ENCODE measurements around the gene APOO.

DNA sequence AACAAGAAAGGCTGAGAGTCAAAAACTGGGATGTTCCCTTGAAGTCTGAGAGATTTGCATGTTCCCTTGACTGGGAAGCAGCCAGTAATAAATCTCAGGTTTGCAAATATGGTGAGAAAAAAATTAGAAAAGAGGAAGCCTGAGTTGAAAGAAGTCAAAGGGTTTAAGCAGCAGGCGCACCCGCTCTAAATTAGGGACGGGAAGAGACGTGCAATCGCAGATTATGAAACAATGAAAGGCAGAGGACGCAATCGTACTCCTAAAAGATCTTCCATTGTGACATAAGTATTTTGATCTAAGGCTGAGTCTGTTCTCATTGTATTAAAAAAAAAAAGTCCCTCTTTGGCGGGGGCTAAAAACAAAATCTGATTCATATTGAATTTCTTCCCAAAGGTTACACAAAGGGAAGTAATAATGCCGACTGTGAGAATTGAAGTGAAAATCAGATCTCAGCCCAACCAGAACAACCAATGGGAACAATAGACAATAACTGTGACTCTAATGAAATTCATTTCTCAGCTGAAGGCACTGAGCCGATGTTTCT is 96.6 kb downstream of the APOO start:
- TF ChIP-seq, protein P1, sequence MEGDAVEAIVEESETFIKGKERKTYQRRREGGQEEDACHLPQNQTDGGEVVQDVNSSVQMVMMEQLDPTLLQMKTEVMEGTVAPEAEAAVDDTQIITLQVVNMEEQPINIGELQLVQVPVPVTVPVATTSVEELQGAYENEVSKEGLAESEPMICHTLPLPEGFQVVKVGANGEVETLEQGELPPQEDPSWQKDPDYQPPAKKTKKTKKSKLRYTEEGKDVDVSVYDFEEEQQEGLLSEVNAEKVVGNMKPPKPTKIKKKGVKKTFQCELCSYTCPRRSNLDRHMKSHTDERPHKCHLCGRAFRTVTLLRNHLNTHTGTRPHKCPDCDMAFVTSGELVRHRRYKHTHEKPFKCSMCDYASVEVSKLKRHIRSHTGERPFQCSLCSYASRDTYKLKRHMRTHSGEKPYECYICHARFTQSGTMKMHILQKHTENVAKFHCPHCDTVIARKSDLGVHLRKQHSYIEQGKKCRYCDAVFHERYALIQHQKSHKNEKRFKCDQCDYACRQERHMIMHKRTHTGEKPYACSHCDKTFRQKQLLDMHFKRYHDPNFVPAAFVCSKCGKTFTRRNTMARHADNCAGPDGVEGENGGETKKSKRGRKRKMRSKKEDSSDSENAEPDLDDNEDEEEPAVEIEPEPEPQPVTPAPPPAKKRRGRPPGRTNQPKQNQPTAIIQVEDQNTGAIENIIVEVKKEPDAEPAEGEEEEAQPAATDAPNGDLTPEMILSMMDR (IDR thresholded peaks at IDR 0.05) = no peak
- TF ChIP-seq EP300 (IDR thresholded peaks at IDR 0.05) (no peak), POLR2A (IDR thresholded peaks at IDR 0.05) (no peak), POLR2AphosphoS5 (IDR thresholded peaks at IDR 0.05) (peak; percentile 27 to 58)

All from upper lobe of left lung (tissue), 4 donors.